ENCODE data around the gene GRIN1. TPM values are rescaled to one million over a fixed set of nuclear protein-coding genes. Genes with fewer than 3 reads are reported as not detected.

The GRIN1 gene
- total and polyA plus RNA-seq, 2 donors (not counting 3 experiments of a cell fraction or from before 2014, with no cell fraction given) = not detected

DNA sequence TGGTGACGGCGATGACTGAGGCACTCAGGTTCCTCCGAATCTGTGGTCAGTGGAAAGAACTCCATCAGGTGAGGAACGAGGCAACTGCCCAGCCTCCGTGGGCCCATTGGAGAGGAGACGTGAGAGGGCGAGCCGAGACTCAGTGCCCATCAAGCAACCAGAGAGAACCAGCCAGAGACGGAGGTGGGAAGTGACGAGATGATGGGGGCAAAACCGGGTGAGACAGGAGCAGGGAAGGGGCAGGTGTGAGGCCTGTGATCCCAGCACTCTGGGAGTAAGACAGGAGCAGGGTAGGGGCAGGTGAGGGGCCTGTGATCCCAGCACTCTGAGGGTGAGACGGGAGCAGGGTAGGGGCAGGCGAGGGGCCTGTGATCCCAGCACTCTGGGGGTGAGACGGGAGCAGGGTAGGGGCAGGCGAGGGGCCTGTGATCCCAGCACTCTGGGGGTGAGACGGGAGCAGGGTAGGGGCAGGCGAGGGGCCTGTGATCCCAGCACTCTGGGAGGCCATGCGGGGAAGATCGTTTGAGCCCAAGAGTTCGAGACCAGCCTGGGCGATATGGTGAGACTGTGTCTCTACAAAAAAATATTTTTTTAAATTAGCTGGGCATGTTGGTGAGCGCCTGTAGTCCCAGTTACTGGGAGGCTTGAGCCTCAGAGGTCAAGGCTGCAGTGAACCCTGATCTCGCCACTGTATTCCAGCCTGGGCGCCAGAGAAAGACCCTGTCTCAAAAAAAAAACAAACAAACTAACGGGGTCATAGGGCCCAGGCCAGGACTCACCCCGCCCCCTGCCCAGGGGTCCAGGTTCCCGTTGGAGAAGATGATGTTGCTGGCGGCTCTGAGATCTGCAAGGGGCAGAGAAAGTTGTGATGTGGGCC lies 27.8 kb upstream of the GRIN1 start:
- H3K27ac ChIP-seq (ENCODE audit: insufficient read depth, low read depth, low read length) = no peak overlapping the region
- POLR2A ChIA-PET = no interaction called here
- no peak overlapping the region for H3K9ac ChIP-seq (replicated peaks; ENCODE audit: extremely low read depth, insufficient read depth, low read length)
- TF ChIP-seq GATA2 (IDR thresholded peaks at IDR 0.05; ENCODE audit: insufficient read depth, insufficient read length, low read depth, low read length) (no peak), POLR2A (IDR thresholded peaks at IDR 0.05; ENCODE audit: low read depth, low read length) (no peak), POLR2AphosphoS5 (IDR thresholded peaks at IDR 0.05; ENCODE audit: insufficient read depth, low read depth, low read length) (no peak), MYC (IDR thresholded peaks at IDR 0.05; ENCODE audit: low read depth, low read length) (no peak)
- DNase-seq (ENCODE audit: low read depth, low spot score) (no peak), FAIRE-seq (no peak)
- no peaks in the 10 kb centered on the region for H3K9me3 ChIP-seq (replicated peaks; ENCODE audit: control insufficient read depth, insufficient read depth, low read length)
- intact Hi-C loops (cut with micrococcal nuclease) (no loop called here), dilution Hi-C loops (cut with MboI; ENCODE audit: extremely low pct_ligation_motif_present, low sequenced_read_pairs) (no loop called here)
- no peaks in the 10 kb centered on the region for H3K9me1 ChIP-seq (replicated peaks; ENCODE audit: control insufficient read depth, extremely low read depth, insufficient read depth, low read length)
- H4K20me1 ChIP-seq (replicated peaks; ENCODE audit: control insufficient read depth, extremely low read depth, insufficient read depth, low read length) = no peaks in the 10 kb centered on the region
- no TSS peak for BruUV-seq (replicated peaks)
- no peak overlapping the region for H3K4me2 ChIP-seq (ENCODE audit: insufficient read depth, low read length)
- CTCF ChIA-PET = no interaction called here
- H3K79me2 ChIP-seq (ENCODE audit: control insufficient read depth, insufficient read depth, low read length) = no peaks in the 10 kb centered on the region
- peaks cover 0 to 31% of the 10 kb centered on the region in 2 experiments for H3K36me3 ChIP-seq (ENCODE audit: control insufficient read depth in 2 of 2, extremely low read depth in 1 of 2, insufficient read depth in 2 of 2, low read length in 2 of 2)
- H3K27me3 ChIP-seq (ENCODE audit: control insufficient read depth in 2 of 2, insufficient read depth in 2 of 2, low read length in 2 of 2) = no peaks in the 10 kb centered on the region
- H3K4me3 ChIP-seq (replicated peaks in 1 of 3; ENCODE audit: insufficient read depth in 1 of 3, low read depth in 1 of 3, low read length in 3 of 3) = no peak overlapping the region
- H3K4me1 ChIP-seq (ENCODE audit: control insufficient read depth, extremely low read depth, insufficient read depth, low read length) = peaks cover 4% of the 10 kb centered on the region
- no peak overlapping the region for H2AFZ ChIP-seq (ENCODE audit: low read depth, low read length)

DNA sequence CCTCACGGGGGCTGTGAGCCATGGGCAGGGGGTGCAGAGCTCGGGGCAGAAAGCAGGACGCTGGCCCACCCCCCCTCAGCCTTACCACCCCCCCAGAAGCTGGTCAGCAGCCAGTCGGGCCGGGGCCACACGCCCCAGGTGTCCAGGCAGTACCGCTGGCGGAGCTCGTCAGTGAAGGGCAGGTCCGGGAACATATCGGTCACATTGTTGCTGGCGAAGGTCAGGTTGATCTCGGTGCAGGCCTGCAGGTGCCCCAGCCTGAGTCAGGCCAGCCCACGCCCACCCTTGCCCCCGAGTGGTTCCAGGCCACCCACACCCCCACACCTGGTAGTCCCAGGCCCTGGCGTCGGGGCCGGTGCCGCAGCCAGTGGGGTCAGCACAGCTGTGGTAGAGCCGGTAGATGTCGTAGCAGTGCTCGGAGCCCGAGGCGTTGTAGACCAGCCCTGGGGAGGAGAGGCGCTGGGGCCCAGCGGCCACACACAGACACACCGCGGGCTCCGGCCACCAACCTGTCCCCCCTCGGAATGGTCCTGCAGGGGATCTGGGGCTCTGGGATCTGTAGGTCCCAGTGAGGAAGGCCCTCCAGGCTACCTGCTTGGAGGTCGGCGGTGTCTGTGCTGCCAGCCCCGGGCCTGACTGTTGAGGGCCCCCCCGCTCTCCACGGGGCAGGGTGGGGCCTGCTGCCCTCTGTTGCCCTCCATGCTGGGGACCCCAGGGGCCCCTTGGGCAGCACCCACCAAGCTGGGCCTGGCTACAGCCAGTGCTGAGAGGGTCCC lies 27.0 kb upstream of the GRIN1 start:
- H3K27ac ChIP-seq (ENCODE audit: insufficient read depth, low read depth, low read length) = no peak overlapping the region
- no peak overlapping the region for H3K4me3 ChIP-seq (replicated peaks in 1 of 3; ENCODE audit: insufficient read depth in 1 of 3, low read depth in 1 of 3, low read length in 3 of 3)
- ChIA-PET CTCF (interaction anchor here (1.1 kb wide), 1 partner anchor 115 kb away, joined by 3 read pairs; the partner anchor contains the start of gene RNF224), POLR2A (interaction anchor here (0.5 kb wide), 1 partner anchor 23 kb away, joined by 3 read pairs; no protein-coding TSS in a partner anchor)
- no peak for DNase-seq (ENCODE audit: low read depth, low spot score)
- H3K27me3 ChIP-seq (ENCODE audit: control insufficient read depth in 2 of 2, insufficient read depth in 2 of 2, low read length in 2 of 2) = no peaks in the 10 kb centered on the region
- no TSS peak for BruUV-seq (replicated peaks)
- H2AFZ ChIP-seq (ENCODE audit: low read depth, low read length) = no peak overlapping the region
- dilution Hi-C loops (cut with MboI; ENCODE audit: extremely low pct_ligation_motif_present, low sequenced_read_pairs) = no loop called here
- H3K79me2 ChIP-seq (ENCODE audit: control insufficient read depth, insufficient read depth, low read length) = no peaks in the 10 kb centered on the region
- no peaks in the 10 kb centered on the region for H4K20me1 ChIP-seq (replicated peaks; ENCODE audit: control insufficient read depth, extremely low read depth, insufficient read depth, low read length)
- H3K9me3 ChIP-seq (replicated peaks; ENCODE audit: control insufficient read depth, insufficient read depth, low read length) = no peaks in the 10 kb centered on the region
- intact Hi-C loops (cut with micrococcal nuclease) = no loop called here
- peaks cover 4% of the 10 kb centered on the region for H3K4me1 ChIP-seq (ENCODE audit: control insufficient read depth, extremely low read depth, insufficient read depth, low read length)
- peaks cover 0 to 26% of the 10 kb centered on the region in 2 experiments for H3K36me3 ChIP-seq (ENCODE audit: control insufficient read depth in 2 of 2, extremely low read depth in 1 of 2, insufficient read depth in 2 of 2, low read length in 2 of 2)
- TF ChIP-seq EZH2 (IDR thresholded peaks at IDR 0.05; ENCODE audit: borderline replicate concordance, low read depth, low read length, severe bottlenecking) = no peak
- TF ChIP-seq MYC (IDR thresholded peaks at IDR 0.05; ENCODE audit: low read depth, low read length) = no peak
- no peak for TF ChIP-seq POLR2A (IDR thresholded peaks at IDR 0.05; ENCODE audit: low read depth, low read length)
- TF ChIP-seq, protein P1, sequence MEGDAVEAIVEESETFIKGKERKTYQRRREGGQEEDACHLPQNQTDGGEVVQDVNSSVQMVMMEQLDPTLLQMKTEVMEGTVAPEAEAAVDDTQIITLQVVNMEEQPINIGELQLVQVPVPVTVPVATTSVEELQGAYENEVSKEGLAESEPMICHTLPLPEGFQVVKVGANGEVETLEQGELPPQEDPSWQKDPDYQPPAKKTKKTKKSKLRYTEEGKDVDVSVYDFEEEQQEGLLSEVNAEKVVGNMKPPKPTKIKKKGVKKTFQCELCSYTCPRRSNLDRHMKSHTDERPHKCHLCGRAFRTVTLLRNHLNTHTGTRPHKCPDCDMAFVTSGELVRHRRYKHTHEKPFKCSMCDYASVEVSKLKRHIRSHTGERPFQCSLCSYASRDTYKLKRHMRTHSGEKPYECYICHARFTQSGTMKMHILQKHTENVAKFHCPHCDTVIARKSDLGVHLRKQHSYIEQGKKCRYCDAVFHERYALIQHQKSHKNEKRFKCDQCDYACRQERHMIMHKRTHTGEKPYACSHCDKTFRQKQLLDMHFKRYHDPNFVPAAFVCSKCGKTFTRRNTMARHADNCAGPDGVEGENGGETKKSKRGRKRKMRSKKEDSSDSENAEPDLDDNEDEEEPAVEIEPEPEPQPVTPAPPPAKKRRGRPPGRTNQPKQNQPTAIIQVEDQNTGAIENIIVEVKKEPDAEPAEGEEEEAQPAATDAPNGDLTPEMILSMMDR (IDR thresholded peaks at IDR 0.05; ENCODE audit: extremely low read depth in 1 of 2, insufficient read depth in 1 of 2, low read depth in 1 of 2, low read length in 2 of 2) = no peak
- TF ChIP-seq POLR2AphosphoS5 (IDR thresholded peaks at IDR 0.05; ENCODE audit: insufficient read depth, low read depth, low read length) = no peak
- no peak for TF ChIP-seq JUN (IDR thresholded peaks at IDR 0.05; ENCODE audit: borderline replicate concordance, insufficient read depth, insufficient read length, low read depth)
- TF ChIP-seq FOS (IDR thresholded peaks at IDR 0.05; ENCODE audit: borderline replicate concordance, insufficient read depth, low read length) = no peak
- no peak for TF ChIP-seq GATA2 (IDR thresholded peaks at IDR 0.05; ENCODE audit: insufficient read depth, insufficient read length, low read depth, low read length)
- no peak for TF ChIP-seq MAX (IDR thresholded peaks at IDR 0.05; ENCODE audit: insufficient read depth, insufficient read length)
- H3K9me1 ChIP-seq (replicated peaks; ENCODE audit: control insufficient read depth, extremely low read depth, insufficient read depth, low read length) = no peaks in the 10 kb centered on the region
- no peak overlapping the region for H3K4me2 ChIP-seq (ENCODE audit: insufficient read depth, low read length)
- no peak overlapping the region for H3K9ac ChIP-seq (replicated peaks; ENCODE audit: extremely low read depth, insufficient read depth, low read length)
- no peak for FAIRE-seq
